Omental fat pad (tissue), 4 donors: ENCODE data around the gene CDKL2. TPM values are rescaled to one million over a fixed set of nuclear protein-coding genes. Genes with fewer than 3 reads are reported as not detected.

Source experiments
- ATAC-seq: fragments of 150-250 bp; one replicate; pipeline ENCODE4 v1.9.1; 2016; ENCODE audit warnings: mild to moderate bottlenecking, moderate library complexity; ENCODE audit not compliant: low FRiP score
- DNase-seq: peaks from one replicate; pipeline ENCODE4 v3.0.0-alpha.2; 2019; ENCODE audit warnings: low spot score
- total RNA-seq, 4 donors: library from RNA; depleted of rRNA; stranded (reverse); fragments of >200 nt; gene quantifications; one replicate each; pipeline ENCODE4 v1.1.0, GENCODE V29; 2016
- TF ChIP-seq, protein P1 (sequence below), 3 donors: fragments of 450-650 bp; IDR thresholded peaks; one replicate each; pipeline ENCODE4 v1.5.1; 2016 to 2017; ENCODE audit warnings: antibody characterized with exemption in 3 of 3, mild to moderate bottlenecking in 3 of 3, moderate library complexity in 2 of 3

The CDKL2 gene
- total RNA-seq, 4 donors from 2014 or later, result 0.38 to 1.9 (median 1.1) TPM; not detected in 1

DNA sequence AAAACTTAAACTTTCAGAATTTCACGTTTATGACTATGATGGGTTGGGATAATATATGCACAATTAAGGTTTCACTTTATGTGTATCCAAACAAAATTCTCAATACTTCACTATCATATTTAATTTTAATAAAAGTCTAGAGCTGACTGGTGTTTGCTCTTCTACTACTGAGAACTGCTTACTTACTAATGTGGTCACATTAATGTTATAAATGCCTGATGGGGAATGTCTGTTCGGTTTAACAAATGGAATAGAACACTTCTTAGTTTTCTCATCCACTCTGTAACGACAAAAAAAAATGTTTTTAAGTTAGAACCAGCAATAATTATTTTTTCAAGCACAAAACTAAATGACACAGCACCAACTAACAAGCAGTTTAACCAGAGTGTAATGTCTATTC lies 34.3 kb downstream of the CDKL2 start:
- DNase-seq, result no peak
- TF ChIP-seq, protein P1, sequence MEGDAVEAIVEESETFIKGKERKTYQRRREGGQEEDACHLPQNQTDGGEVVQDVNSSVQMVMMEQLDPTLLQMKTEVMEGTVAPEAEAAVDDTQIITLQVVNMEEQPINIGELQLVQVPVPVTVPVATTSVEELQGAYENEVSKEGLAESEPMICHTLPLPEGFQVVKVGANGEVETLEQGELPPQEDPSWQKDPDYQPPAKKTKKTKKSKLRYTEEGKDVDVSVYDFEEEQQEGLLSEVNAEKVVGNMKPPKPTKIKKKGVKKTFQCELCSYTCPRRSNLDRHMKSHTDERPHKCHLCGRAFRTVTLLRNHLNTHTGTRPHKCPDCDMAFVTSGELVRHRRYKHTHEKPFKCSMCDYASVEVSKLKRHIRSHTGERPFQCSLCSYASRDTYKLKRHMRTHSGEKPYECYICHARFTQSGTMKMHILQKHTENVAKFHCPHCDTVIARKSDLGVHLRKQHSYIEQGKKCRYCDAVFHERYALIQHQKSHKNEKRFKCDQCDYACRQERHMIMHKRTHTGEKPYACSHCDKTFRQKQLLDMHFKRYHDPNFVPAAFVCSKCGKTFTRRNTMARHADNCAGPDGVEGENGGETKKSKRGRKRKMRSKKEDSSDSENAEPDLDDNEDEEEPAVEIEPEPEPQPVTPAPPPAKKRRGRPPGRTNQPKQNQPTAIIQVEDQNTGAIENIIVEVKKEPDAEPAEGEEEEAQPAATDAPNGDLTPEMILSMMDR (IDR thresholded peaks at IDR 0.05), result no peak
- ATAC-seq, result no peak

DNA sequence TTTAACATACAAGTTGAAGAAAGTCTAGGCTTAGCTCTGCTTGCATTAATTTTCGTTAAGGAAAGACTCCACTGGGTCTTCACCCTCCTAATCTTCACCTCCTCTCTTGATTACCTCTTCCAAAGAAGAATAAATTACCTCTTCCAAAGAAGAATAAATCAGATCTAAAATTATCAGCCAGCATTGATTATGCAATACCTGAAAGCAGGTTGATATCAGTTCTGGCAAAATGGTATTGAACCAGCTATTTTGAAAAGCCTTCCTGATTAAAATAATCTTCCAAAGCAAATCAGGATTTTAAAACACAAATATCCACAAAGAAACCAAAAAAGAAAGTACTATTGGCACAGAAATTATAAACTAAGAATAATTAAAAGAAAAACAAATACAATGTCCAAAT lies 36.9 kb downstream of the CDKL2 start:
- ATAC-seq, result no peak
- no peak for DNase-seq
- TF ChIP-seq, protein P1 (IDR thresholded peaks at IDR 0.05), result no peak

DNA sequence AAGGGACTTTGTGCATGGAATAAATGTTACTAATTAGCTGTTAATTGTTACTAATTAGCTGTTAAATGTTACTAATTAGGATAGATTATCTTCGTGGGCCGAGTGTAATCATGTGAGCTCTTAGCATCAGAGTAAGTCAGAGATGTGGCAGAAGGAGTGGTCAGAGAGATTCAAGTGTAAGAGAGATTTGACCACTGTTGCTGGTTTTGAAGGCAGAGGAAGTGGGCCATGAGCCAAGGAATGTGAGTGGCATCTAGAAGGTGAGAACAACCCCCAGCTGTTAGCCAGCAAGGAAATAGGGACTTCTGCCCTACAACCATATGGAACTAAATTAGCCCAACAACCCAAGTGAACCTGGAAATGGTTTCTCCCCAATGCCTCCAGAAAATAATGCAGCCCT lies 46.3 kb downstream of the CDKL2 start:
- TF ChIP-seq, protein P1 (IDR thresholded peaks at IDR 0.05), result no peak
- DNase-seq (no peak), ATAC-seq (no peak)

DNA sequence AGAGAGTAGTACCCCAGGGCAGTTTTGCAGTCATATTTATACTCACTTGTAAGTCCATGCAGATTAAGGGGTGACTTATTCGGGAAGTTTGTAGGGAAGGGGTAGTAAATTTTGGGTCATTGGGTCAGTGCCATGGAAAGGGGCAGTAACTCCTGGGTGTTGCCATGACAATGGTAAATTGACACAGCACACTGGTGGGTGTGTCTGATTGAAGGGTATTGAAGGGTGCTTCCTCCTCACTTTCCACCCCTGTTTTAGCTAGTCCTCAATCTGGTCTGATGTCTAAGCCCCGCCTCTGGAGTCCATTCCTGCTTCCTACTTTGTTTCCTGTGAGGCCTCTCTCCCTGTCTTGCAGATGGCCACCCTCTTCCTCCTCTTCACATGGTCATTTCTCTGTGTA lies 62.6 kb downstream of the CDKL2 start:
- DNase-seq (no peak), ATAC-seq (no peak)
- TF ChIP-seq, protein P1 (IDR thresholded peaks at IDR 0.05), result no peak

DNA sequence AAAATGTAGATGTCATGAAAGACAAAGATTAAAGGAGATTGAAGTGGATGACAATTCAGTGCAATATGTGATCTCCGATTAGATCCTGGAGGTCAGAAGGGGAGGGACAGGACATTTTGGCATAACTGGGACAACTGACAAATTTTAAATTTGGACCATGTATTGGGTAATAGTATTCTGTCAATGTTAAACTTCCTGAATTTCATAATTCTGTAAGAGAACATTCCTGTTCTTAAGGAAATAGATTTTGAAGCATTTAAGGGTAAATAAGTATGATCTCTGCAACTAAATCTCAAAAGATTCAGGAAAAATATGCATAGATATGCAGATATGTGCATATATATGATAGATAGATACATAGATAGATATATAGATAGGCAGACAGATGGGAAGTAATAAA lies 63.4 kb downstream of the CDKL2 start:
- ATAC-seq, result no peak
- no peak for DNase-seq
- TF ChIP-seq, protein P1 (IDR thresholded peaks at IDR 0.05), result no peak

DNA sequence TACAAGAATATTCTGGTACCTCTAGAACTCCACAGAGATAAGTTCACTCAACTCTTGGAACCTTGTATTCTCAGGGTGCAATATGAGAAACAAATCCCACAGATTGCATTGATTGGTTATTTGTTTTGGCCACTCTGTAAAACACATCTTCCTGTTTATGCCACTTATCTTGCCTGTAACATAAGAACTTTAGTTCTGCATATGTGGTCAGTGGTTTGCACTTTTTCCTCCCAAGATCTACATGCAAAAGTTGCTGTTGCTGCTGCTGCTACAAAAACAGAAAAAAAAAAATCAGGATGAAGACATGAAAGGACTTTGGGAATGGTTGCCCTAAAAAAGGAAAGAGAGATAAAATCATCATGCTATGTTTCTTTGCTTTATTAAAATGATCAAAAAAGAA lies 64.8 kb downstream of the CDKL2 start:
- ATAC-seq (no peak), DNase-seq (no peak)
- TF ChIP-seq, protein P1 (IDR thresholded peaks at IDR 0.05), result no peak

DNA sequence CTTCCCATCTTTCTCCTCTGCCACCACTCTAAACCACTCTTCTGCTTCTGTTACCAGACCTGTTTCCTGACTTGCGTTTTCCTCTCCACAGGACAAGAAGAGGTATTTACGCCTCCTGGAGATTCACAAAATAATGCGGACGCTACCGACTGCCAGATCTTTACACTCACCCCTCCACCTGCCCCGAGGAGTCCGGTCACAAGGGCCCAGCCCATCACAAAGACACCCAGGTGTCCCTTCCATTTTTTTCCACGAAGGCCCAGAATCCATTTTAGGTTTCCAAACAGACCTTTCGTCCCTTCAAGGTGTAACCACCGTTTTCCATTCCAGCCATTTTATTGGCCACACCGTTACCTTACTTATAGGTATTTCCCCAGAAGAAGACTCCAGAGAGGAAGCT lies 66.3 kb downstream of the CDKL2 start:
- TF ChIP-seq, protein P1 (IDR thresholded peaks at IDR 0.05), result no peak
- ATAC-seq, result no peak
- no peak for DNase-seq
